GM23338 (cell line): ENCODE results near the gene VEGFA. TPM values are rescaled to one million over a fixed set of nuclear protein-coding genes. Genes with fewer than 3 reads are reported as not detected.
A peak's percentile ranks its signal among the peaks of the same experiment; 100 is the strongest.

ENCODE experiments used
- ATAC-seq: fragments of 200-7000 bp; cut with Tn5 transposase; 3 replicates; pipeline ENCODE4 v1.9.1; 2020
- DNase-seq: peaks from one replicate; pipeline ENCODE4 v3.0.0-alpha.2; 2015; ENCODE audit warnings: low spot score
- H2AFZ ChIP-seq: fragments of 200-600 bp; sonication (generic); 2 replicates; pipeline ENCODE4 v1.8.0; 2016; ENCODE audit warnings: antibody characterized with exemption, mild to moderate bottlenecking, moderate library complexity
- H3F3A ChIP-seq: fragments of 200-600 bp; sonication (generic); replicated peaks from 2 replicates; pipeline ENCODE4 v1.8.0; 2017; ENCODE audit warnings: antibody characterized with exemption, mixed run types, low read depth
- H3K27ac ChIP-seq: fragments of 200-600 bp; sonication (generic); 2 replicates; pipeline ENCODE4 v1.6.1; 2016; ENCODE audit warnings: low read depth
- H3K27me3 ChIP-seq: fragments of 200-600 bp; sonication (generic); 2 replicates; pipeline ENCODE4 v1.8.0; 2016; ENCODE audit warnings: mild to moderate bottlenecking, mixed run types, moderate library complexity; ENCODE audit not compliant: insufficient read depth
- H3K36me3 ChIP-seq: fragments of 200-600 bp; sonication (generic); 2 replicates; pipeline ENCODE4 v1.8.0; 2016; ENCODE audit warnings: mild to moderate bottlenecking; ENCODE audit not compliant: insufficient read depth
- H3K4me1 ChIP-seq: fragments of 200-600 bp; sonication (generic); 2 replicates; pipeline ENCODE4 v1.8.0; 2016; ENCODE audit warnings: mild to moderate bottlenecking, moderate library complexity; ENCODE audit not compliant: insufficient read depth
- H3K4me2 ChIP-seq: fragments of 200-600 bp; sonication (generic); 2 replicates; pipeline ENCODE4 v1.7.1; 2017; ENCODE audit warnings: mixed run types
- H3K4me3 ChIP-seq: fragments of 200-600 bp; sonication (generic); 2 replicates; pipeline ENCODE4 v1.6.1; 2016; ENCODE audit warnings: mixed run types
- H3K79me2 ChIP-seq: fragments of 200-600 bp; sonication (generic); replicated peaks from 2 replicates; pipeline ENCODE4 v1.8.0; 2017; ENCODE audit warnings: mild to moderate bottlenecking; ENCODE audit not compliant: insufficient read depth
- H3K9me2 ChIP-seq: fragments of 200-600 bp; sonication (generic); 2 replicates; pipeline ENCODE4 v1.8.0; 2017; ENCODE audit not compliant: insufficient read depth
- H4K20me1 ChIP-seq: fragments of 200-600 bp; sonication (generic); replicated peaks from 2 replicates; pipeline ENCODE4 v1.8.0; 2017; ENCODE audit warnings: mild to moderate bottlenecking; ENCODE audit not compliant: insufficient read depth
- H3K27ac Mint-ChIP-seq: 2 replicates; pipeline ENCODE4 v1.8.0; 2020; ENCODE audit warnings: inconsistent platforms, mild to moderate bottlenecking, moderate library complexity, mixed read lengths
- H3K27me3 Mint-ChIP-seq: 3 replicates; pipeline ENCODE4 v1.8.0; 2022; ENCODE audit warnings: low read depth, mild to moderate bottlenecking, moderate library complexity, mixed read lengths, inconsistent platforms; ENCODE audit not compliant: insufficient read depth, poor library complexity
- H3K36me3 Mint-ChIP-seq: 3 replicates; pipeline ENCODE4 v1.8.0; 2021; ENCODE audit warnings: low read depth, mild to moderate bottlenecking, inconsistent platforms, moderate library complexity, mixed read lengths
- H3K4me1 Mint-ChIP-seq: 3 replicates; pipeline ENCODE4 v1.8.0; 2020; ENCODE audit warnings: mild to moderate bottlenecking, inconsistent platforms, mixed read lengths
- H3K4me3 Mint-ChIP-seq: 3 replicates; pipeline ENCODE4 v1.8.0; 2021; ENCODE audit warnings: moderate library complexity, mild to moderate bottlenecking, inconsistent platforms, mixed read lengths
- H3K9me3 Mint-ChIP-seq: 3 replicates; pipeline ENCODE4 v1.8.0; 2020; ENCODE audit warnings: moderate library complexity, mild to moderate bottlenecking, inconsistent platforms, mixed read lengths
- CREB1 ChIP-seq: fragments of 250-450 bp; sonication (Bioruptor Pico); IDR thresholded peaks from 2 replicates; pipeline ENCODE4 v1.5.0; 2020; ENCODE audit warnings: low read depth, mild to moderate bottlenecking, moderate library complexity
- CTCF ChIP-seq, 2 experiments: fragments of 200-600 bp in 1 of 2; sonication (generic) in 1 of 2; conservative IDR thresholded peaks; 2 replicates each; pipeline versions ENCODE4 v1.5.1 to v1.6.1; 2016 to 2017; ENCODE audit warnings: antibody characterized with exemption in 2 of 2, low read depth in 2 of 2, mild to moderate bottlenecking in 2 of 2, moderate library complexity in 1 of 2
- ETS1 ChIP-seq: IDR thresholded peaks from 2 replicates; pipeline ENCODE4 v1.6.1; 2016; ENCODE audit warnings: antibody characterized with exemption
- EZH2 ChIP-seq: fragments of 200-600 bp; sonication (generic); IDR thresholded peaks from one replicate; pipeline ENCODE4 v1.8.0; 2017; ENCODE audit warnings: antibody characterized with exemption, mild to moderate bottlenecking, low read depth; ENCODE audit not compliant: unreplicated experiment
- EZH2phosphoT487 ChIP-seq: fragments of 200-600 bp; sonication (generic); IDR thresholded peaks from one replicate; pipeline ENCODE4 v1.8.1; 2018; ENCODE audit warnings: antibody characterized with exemption; ENCODE audit not compliant: unreplicated experiment
- JUNB ChIP-seq: IDR thresholded peaks from one replicate; pipeline ENCODE4 v1.6.1; 2016; ENCODE audit warnings: antibody characterized with exemption; ENCODE audit not compliant: unreplicated experiment
- NANOG ChIP-seq: IDR thresholded peaks from 2 replicates; pipeline ENCODE4 v1.6.1; 2016; ENCODE audit warnings: antibody characterized with exemption, borderline replicate concordance
- POLR2AphosphoS5 ChIP-seq: IDR thresholded peaks from 2 replicates; pipeline ENCODE4 v1.6.1; 2016; ENCODE audit warnings: antibody characterized with exemption, low read depth
- REST ChIP-seq: IDR thresholded peaks from one replicate; pipeline ENCODE4 v1.6.1; 2018; ENCODE audit warnings: antibody characterized with exemption; ENCODE audit not compliant: unreplicated experiment
- STAT1 ChIP-seq: IDR thresholded peaks from one replicate; pipeline ENCODE4 v1.6.1; 2016; ENCODE audit warnings: antibody characterized with exemption; ENCODE audit not compliant: unreplicated experiment
- ZNF114 ChIP-seq: fragments of 250-450 bp; sonication (Bioruptor Pico); IDR thresholded peaks from 2 replicates; pipeline ENCODE4 v1.5.0; 2020; ENCODE audit warnings: mild to moderate bottlenecking, moderate library complexity
- ZNF331 ChIP-seq: fragments of 250-450 bp; sonication (Bioruptor Pico); IDR thresholded peaks from 2 replicates; pipeline ENCODE4 v1.5.0; 2020; ENCODE audit warnings: low read depth, mild to moderate bottlenecking, moderate library complexity
- ZNF462 ChIP-seq: fragments of 250-450 bp; sonication (Bioruptor Pico); IDR thresholded peaks from 2 replicates; pipeline ENCODE4 v1.5.0; 2020; ENCODE audit warnings: mild to moderate bottlenecking, moderate library complexity
- polyA plus RNA-seq: library from polyadenylated mRNA; unstranded; fragments of >200 nt; fragmentation: Nextera tagmentation; extraction: Ambion mirVana; gene quantifications from 2 replicates; pipeline ENCODE4 v1.2.1, GENCODE V29; 2016
- total RNA-seq: library from RNA; depleted of rRNA; stranded (reverse); fragments of >200 nt; shearing (Covaris generic); gene quantifications from 2 replicates; pipeline ENCODE4 v1.2.3, GENCODE V29; 2014

VEGFA gene
- total and polyA plus RNA-seq, 2 experiments from 2014 or later: 10.9 to 61.1 TPM

GRCh38 chr6:43739642-43740091 lies 30.3 kb upstream of the VEGFA start:
- no peaks in the 10 kb centered on the region for H3K27me3 ChIP-seq
- no peaks in the 10 kb centered on the region for H3K36me3 Mint-ChIP-seq
- no peak overlapping the region for H3K4me3 ChIP-seq
- TF ChIP-seq EZH2phosphoT487 (no peak), ZNF331 (CRISPR knock-in tag) (no peak), REST (no peak), ZNF462 (no peak), NANOG (no peak), EZH2 (no peak), POLR2AphosphoS5 (no peak), ETS1 (no peak), ZNF114 (CRISPR knock-in tag) (no peak), CREB1 (no peak), CTCF (conservative IDR thresholded peaks at IDR 0.05; ENCODE audit: low read depth in 2 of 2) (no peak), JUNB (no peak), STAT1 (no peak)
- H2AFZ ChIP-seq: 0 out of 2 replicates have a peak overlapping the region, but pooled peaks have one; percentile 23
- H3K9me2 ChIP-seq: no peaks in the 10 kb centered on the region
- no peaks in the 10 kb centered on the region for H3K4me1 ChIP-seq
- H3K4me2 ChIP-seq: no peak overlapping the region
- ATAC-seq: no peak
- no peak overlapping the region for H3K27ac Mint-ChIP-seq
- H3K36me3 ChIP-seq: no peaks in the 10 kb centered on the region
- no peak for DNase-seq
- H3F3A ChIP-seq: no peaks in the 10 kb centered on the region
- no peaks in the 10 kb centered on the region for H3K9me3 Mint-ChIP-seq
- H4K20me1 ChIP-seq: no peaks in the 10 kb centered on the region
- peaks cover 29% of the 10 kb centered on the region for H3K4me1 Mint-ChIP-seq
- H3K79me2 ChIP-seq: no peaks in the 10 kb centered on the region
- H3K4me3 Mint-ChIP-seq: no peak overlapping the region
- no peak overlapping the region for H3K27ac ChIP-seq
- peaks cover 10% of the 10 kb centered on the region for H3K27me3 Mint-ChIP-seq
